Peyer's patch (tissue), 4 donors: ENCODE results near the gene GNB2.

Source experiments
- POLR2A ChIP-seq, 2 donors: fragments of 450-650 bp; IDR thresholded peaks; one replicate each; pipeline ENCODE4 v1.5.1; 2017; ENCODE audit warnings: antibody characterized with exemption in 2 of 2, mild to moderate bottlenecking in 2 of 2, moderate library complexity in 2 of 2
- TF ChIP-seq, protein P1 (sequence below), 6 experiments: fragments of 450-650 bp in 4 of 6; fragments of 200-600 bp in 2 of 6; sonication (generic) in 1 of 6; IDR thresholded peaks; one replicate each; pipeline ENCODE4 v1.5.1; 2017 to 2019; ENCODE audit warnings: antibody characterized with exemption in 6 of 6, mild to moderate bottlenecking in 3 of 6, moderate library complexity in 1 of 6

DNA sequence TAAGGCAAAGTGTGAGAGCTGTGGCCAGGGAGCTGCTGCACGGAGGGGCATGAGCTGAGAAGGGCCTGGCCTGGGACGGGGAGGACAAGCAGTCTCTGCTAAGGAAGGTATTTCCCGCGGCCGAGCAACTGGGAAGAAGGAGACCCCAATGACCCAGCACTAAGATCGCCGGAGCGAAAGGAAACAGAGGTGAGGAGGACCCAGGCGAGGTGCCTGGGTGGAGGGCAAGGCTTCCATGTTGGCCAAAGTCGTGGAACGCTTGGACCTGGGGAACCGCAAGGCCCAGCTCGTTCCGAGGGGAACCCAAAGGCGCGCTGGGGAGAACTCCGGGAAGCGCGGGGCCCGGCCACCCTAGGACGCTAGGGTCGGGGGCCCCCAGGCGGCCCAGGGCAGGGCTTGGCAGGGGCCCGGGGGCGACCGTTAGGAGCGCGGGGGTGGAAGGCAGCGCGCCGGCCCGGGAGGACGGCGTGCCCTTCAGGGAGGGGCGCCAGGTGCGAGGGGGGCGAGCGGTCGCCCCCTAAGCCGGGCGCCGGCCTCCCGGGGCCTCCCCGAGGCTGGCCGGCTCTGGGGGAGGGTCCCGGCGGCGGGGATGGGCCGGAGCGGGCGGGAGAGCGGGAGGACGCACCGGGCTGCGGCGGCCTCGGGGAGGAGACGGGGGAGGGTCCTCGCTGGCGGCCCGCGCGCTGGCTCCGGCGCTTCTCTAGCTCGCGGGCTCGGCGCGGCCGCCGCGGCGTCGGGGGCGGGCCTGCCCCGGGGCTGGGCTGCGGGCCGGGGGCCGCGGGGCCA is 20.0 kb downstream of the GNB2 start:
- TF ChIP-seq, protein P1, sequence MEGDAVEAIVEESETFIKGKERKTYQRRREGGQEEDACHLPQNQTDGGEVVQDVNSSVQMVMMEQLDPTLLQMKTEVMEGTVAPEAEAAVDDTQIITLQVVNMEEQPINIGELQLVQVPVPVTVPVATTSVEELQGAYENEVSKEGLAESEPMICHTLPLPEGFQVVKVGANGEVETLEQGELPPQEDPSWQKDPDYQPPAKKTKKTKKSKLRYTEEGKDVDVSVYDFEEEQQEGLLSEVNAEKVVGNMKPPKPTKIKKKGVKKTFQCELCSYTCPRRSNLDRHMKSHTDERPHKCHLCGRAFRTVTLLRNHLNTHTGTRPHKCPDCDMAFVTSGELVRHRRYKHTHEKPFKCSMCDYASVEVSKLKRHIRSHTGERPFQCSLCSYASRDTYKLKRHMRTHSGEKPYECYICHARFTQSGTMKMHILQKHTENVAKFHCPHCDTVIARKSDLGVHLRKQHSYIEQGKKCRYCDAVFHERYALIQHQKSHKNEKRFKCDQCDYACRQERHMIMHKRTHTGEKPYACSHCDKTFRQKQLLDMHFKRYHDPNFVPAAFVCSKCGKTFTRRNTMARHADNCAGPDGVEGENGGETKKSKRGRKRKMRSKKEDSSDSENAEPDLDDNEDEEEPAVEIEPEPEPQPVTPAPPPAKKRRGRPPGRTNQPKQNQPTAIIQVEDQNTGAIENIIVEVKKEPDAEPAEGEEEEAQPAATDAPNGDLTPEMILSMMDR (IDR thresholded peaks at IDR 0.05), result no peak
- TF ChIP-seq POLR2A (IDR thresholded peaks at IDR 0.05), result no peak
